ENCODE measurements around the gene CHTOP. TPM values are rescaled to one million over a fixed set of nuclear protein-coding genes. Genes with fewer than 3 reads are reported as not detected.

The CHTOP gene
- total and polyA plus RNA-seq, 2 experiments from 2014 or later: 73.4 to 97.8 TPM

- H3K4me1 Mint-ChIP-seq: peaks cover 6% of the 10 kb centered on the region
These were observed 12.9 kb downstream of the CHTOP start for GRCh38 chr1:153646672-153647345.

More at GRCh38 chr1:153646672-153647345, 12.9 kb downstream of the CHTOP start:
- H3K4me3 ChIP-seq: no peak overlapping the region
- no peak overlapping the region for H2AFZ ChIP-seq
- peaks cover 44% of the 10 kb centered on the region for H3F3A ChIP-seq (replicated peaks; ENCODE audit: low read depth)
- H3K9me3 Mint-ChIP-seq: no peaks in the 10 kb centered on the region
- H3K27ac ChIP-seq (ENCODE audit: low read depth): peak overlapping the region; percentile 89
- TF ChIP-seq EZH2 (IDR thresholded peaks at IDR 0.05; ENCODE audit: low read depth, unreplicated experiment) (no peak), POLR2AphosphoS5 (IDR thresholded peaks at IDR 0.05; ENCODE audit: low read depth) (no peak), CREB1 (CRISPR knock-in tag; IDR thresholded peaks at IDR 0.05; ENCODE audit: low read depth) (no peak), ZNF114 (CRISPR knock-in tag; IDR thresholded peaks at IDR 0.05) (no peak), REST (IDR thresholded peaks at IDR 0.05; ENCODE audit: unreplicated experiment) (no peak), ZNF331 (CRISPR knock-in tag; IDR thresholded peaks at IDR 0.05; ENCODE audit: low read depth) (no peak), JUNB (IDR thresholded peaks at IDR 0.05; ENCODE audit: unreplicated experiment) (no peak), EZH2phosphoT487 (IDR thresholded peaks at IDR 0.05; ENCODE audit: unreplicated experiment) (no peak), NANOG (IDR thresholded peaks at IDR 0.05; ENCODE audit: borderline replicate concordance) (no peak)
- TF ChIP-seq, protein P1, sequence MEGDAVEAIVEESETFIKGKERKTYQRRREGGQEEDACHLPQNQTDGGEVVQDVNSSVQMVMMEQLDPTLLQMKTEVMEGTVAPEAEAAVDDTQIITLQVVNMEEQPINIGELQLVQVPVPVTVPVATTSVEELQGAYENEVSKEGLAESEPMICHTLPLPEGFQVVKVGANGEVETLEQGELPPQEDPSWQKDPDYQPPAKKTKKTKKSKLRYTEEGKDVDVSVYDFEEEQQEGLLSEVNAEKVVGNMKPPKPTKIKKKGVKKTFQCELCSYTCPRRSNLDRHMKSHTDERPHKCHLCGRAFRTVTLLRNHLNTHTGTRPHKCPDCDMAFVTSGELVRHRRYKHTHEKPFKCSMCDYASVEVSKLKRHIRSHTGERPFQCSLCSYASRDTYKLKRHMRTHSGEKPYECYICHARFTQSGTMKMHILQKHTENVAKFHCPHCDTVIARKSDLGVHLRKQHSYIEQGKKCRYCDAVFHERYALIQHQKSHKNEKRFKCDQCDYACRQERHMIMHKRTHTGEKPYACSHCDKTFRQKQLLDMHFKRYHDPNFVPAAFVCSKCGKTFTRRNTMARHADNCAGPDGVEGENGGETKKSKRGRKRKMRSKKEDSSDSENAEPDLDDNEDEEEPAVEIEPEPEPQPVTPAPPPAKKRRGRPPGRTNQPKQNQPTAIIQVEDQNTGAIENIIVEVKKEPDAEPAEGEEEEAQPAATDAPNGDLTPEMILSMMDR (conservative IDR thresholded peaks at IDR 0.05; ENCODE audit: low read depth in 2 of 2): no peak
- H3K79me2 ChIP-seq (replicated peaks; ENCODE audit: insufficient read depth): peaks cover 7% of the 10 kb centered on the region; the same call in 1 of the 2 replicates
- DNase-seq (ENCODE audit: low spot score) (no peak), ATAC-seq (no peak; the same call in 2 of the 3 replicates)
- H4K20me1 ChIP-seq (replicated peaks; ENCODE audit: insufficient read depth): peaks cover 31% of the 10 kb centered on the region
- no peak overlapping the region for H3K4me3 Mint-ChIP-seq
- H3K36me3 Mint-ChIP-seq (ENCODE audit: low read depth): peaks cover 49% of the 10 kb centered on the region
- no peak overlapping the region for H3K4me2 ChIP-seq
- peak overlapping the region; percentile 57; the same call in 1 of the 2 replicates for H3K27ac Mint-ChIP-seq
- no peaks in the 10 kb centered on the region for H3K4me1 ChIP-seq (ENCODE audit: insufficient read depth)
- peaks cover 12% of the 10 kb centered on the region for H3K27me3 Mint-ChIP-seq (ENCODE audit: insufficient read depth, low read depth, poor library complexity)
- H3K36me3 ChIP-seq (ENCODE audit: insufficient read depth): peaks cover 38% of the 10 kb centered on the region
- H3K9me2 ChIP-seq (ENCODE audit: insufficient read depth): no peaks in the 10 kb centered on the region
- no peaks in the 10 kb centered on the region for H3K27me3 ChIP-seq (ENCODE audit: insufficient read depth)
